HG02642 (cell line): Measurements from ENCODE around the gene ARMCX1.
"Not testable (repeated sequence)": the region's sequence is repeated elsewhere in the genome, so short reads cannot be mapped to it uniquely, and the experiment has no call there.

Source experiments
- ATAC-seq: cut with Tn5 transposase; IDR thresholded peaks from one replicate; pipeline ENCODE4 v1.9.1; 2021; ENCODE audit warnings: mild to moderate bottlenecking; ENCODE audit not compliant: unreplicated experiment, poor library complexity

Gene ARMCX1

DNA sequence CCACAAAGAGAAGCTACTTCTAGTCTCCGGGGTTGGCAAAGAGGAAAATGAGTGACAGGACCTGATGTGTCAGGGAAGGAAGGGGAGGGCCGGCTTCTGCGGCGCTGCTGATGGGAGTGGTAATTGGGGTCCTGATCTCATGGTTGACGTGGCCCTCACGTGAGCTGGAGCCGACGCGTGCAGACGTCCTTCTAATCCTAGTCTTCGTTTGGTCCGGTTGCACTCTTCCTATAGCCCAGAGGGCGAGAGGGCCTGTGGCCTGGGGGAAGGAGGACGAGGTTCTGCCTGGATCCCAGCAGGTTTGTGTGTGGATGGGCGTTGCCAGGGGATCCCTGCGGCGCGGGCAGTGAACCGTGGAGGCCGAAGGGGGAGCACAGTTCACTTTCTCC is at the start of gene ARMCX1:
Gene ARMCX1 (plus strand): TSS at position 186 of the 389 bp plus-strand sequence. CDS start 2,384 bp downstream, outside the sequence.
- ATAC-seq: no peak

DNA sequence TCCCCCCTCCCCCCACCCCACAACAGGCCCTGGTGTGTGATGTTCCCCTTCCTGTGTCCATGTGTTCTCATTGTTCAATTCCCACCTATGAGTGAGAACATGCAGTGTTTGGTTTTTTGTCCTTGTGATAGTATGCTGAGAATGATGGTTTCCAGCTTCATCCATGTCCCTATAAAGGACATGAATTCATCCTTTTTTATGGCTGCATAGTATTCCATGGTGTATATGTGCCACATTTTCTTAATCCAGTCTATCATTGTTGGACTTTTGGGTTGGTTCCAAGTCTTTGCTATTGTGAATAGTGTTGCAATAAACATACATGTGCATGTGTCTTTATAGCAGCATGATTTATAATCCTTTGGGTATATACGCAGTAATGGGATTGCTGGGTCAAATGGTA is 47.4 kb upstream of the ARMCX1 start:
- ATAC-seq: not testable (repeated sequence)

GRCh38 chrX:101507372-101507771 is 43.0 kb upstream of the ARMCX1 start:
- ATAC-seq: no peak

DNA sequence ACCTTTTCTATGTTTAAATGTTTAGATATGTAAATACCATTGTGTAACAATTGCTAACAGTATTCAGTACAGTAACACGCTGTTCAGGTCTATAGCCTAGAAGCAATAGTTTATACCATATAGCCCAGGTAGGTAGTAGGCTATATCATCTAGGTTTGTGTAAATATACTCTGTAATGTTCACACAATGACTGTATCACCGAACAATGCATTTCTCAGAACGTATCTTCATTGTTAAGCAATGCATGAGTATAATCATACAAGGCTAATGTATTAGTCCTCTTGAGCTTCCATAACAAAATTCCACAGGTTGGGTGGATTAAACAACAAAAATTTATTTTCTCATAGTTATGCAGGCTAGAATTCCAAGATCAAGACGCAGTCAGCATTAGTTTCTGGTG is 42.4 kb upstream of the ARMCX1 start:
- ATAC-seq: no peak

DNA sequence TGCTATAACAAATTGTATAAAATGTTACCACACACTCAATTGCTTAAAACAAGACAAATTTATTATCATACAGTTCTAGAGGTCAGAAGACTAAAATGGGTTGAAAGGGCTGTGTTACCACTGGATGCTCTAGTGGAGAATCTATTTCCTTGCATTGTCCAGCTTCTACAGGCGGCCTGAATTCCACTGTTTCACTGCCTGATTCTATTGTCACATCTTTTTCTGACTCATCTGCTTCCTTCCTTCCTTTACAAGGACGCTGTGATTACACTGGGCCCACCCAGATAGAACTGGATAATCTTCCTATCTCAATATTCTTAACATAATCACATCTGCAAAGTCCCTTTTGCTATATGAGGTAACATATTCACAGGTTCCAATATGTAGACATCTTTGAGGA is 19.4 kb upstream of the ARMCX1 start:
- ATAC-seq: no peak

DNA sequence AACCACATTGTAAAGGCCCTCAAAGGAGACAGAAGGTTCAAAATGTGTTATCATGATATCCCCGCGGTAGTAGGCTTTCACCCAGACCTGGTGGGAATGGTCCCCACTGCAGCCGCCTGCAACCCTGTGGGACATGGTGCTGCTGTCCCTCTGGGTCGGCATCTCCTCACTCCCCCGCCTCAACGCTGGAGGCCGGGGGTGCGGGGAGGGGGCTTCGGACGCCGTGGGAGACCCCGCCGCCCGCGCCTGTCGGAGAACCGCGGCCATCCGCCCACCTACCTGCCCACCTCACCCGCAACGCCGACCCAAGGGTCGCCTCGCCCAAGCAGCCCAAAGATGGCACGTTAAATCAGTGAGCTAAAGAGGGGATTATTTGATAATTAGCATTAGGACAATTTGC is 11.2 kb upstream of the ARMCX1 start:
- ATAC-seq: no peak

DNA sequence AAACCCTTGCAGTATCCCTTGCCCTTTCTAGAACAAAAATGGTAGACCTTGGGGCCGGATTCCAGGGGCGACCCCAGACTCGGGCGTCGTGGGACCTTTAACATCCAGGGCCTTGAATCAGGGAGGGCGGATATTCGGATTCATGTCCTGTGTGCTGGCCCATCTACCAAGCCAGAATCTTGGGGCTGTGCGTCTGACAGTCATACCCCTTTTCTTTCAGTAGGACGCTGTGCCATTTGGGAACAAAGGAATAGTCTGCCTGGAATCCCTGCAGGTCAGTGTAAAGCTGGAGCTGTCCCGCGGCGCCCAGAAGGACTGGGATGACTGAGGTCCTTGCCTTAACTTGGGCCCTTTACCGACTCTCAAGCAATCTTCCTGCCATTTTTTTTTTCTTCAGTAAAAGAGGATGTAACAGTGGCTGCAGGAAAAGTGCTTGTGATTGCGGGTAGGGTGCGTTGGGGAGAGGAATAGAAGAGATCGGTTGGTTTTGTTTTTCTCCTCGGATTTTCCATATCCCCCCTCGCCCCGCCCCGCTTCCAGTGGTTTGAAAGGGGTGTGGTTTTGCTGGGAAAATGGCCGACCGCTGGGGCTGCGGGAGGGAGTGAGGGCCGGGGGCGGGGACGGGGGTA is 518 bp downstream of the ARMCX1 start:
- no peak for ATAC-seq

DNA sequence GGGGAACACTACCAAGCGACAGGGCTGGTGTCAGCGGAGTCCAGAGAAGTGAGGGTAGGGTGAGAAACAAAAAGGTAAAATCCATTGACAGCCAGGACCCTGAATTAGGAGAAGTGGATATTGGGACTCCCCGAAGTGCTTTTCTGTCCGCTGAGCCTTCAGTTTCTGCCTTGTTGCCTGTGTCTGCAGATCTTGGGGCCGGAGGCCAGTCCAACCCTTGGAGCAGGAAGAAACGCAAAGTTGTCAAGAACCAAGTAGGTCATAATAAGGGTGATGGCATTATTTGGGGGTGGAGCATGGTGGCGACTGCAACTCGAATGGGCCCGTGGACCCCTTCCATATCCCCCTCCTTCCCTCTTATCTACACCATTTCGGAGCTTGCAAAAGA is 1.0 kb downstream of the ARMCX1 start:
- ATAC-seq: no peak

- no peak for ATAC-seq
Measured at GRCh38 chrX:101552714-101553113, 2.4 kb downstream of the ARMCX1 start.

- no peak for ATAC-seq
Measured at GRCh38 chrX:101564651-101565050, 14.3 kb downstream of the ARMCX1 start.

- peak; percentile 98 for ATAC-seq
Measured at GRCh38 chrX:101595739-101596419, 45.5 kb downstream of the ARMCX1 start.

DNA sequence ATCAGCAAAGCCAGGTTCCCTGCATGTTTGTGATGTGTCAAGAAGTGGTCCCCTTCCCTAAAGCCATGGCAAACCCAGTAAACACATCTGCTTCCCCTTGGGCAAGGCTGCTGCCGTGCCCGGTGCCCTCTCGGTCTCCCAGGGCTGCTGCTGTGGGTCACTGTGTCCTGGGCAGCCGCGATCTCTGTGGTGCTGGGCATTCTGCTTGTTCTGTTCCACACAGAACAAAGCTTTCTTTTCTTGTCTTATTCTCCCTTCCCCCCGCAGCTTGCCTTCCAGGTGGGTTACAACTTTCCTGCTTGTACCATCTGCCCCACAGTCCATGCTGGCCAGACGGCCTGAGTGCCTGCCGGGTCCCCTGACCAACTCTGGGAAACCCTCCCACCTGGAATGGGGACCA is 49.2 kb downstream of the ARMCX1 start:
- ATAC-seq: not testable (repeated sequence)

DNA sequence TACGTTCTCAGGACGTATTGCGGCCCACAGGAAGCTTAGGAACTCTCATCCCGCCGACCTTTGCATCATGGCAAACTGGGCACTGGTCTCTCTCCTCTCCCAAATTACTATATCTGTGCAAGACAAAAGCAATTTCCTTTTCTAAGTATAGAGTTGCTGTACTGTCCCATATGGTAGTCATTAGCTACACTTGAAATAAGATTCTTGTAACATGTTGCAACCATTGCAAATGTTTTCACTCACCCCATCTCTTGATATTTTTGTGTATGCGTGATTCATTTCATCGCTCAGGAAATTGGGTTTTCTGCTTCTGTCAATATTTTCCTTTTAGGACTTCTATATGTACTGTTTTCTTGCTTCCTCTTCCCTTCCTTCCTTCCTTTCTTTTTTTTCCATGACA is 51.7 kb downstream of the ARMCX1 start:
- no peak for ATAC-seq
